IPS DF 19.7 (cell line): ENCODE results near the gene ZAR1.
"Not testable (repeated sequence)": the region's sequence is repeated elsewhere in the genome, so short reads cannot be mapped to it uniquely, and the experiment has no call there.

Experiments used
- DNase-seq: peaks from one replicate; pipeline ENCODE4 v3.0.0-alpha.2; 2013; ENCODE audit warnings: low read depth, low spot score

ZAR1 gene, protein sequence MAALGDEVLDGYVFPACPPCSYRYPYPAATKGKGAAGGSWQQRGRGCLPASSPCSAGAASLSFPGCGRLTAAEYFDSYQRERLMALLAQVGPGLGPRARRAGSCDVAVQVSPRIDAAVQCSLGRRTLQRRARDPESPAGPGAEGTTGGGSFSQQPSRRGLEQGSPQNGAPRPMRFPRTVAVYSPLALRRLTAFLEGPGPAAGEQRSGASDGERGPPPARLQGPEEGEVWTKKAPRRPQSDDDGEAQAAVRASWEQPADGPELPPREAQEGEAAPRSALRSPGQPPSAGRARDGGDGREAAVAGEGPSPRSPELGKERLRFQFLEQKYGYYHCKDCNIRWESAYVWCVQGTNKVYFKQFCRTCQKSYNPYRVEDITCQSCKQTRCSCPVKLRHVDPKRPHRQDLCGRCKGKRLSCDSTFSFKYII

DNA sequence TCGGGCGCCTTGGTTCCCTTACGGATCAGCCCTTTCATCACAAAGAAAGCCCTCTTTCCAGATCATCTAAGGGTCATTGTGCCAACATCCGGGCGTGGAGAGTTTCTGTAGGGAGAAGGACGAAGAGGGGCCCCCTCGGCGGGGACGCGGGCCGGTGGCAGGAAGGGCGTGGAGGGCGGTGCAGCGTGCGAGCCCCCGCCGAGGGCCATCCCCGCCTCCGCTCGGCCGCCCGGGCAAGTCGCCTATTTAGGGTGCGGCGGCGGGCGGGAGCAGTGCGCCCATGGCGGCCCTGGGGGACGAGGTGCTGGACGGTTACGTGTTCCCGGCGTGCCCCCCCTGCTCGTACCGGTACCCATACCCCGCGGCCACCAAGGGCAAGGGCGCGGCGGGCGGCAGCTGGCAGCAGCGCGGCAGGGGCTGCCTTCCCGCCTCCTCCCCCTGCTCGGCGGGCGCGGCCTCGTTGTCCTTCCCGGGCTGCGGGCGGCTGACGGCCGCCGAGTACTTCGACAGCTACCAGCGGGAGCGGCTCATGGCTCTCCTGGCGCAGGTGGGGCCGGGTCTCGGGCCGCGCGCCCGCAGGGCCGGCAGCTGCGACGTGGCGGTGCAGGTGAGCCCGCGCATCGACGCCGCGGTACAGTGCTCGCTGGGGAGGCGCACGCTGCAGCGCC lies at the start of gene ZAR1:
Gene ZAR1, plus strand, starts transcription at position 241 of the 668 bp plus-strand sequence. Its CDS starts 40 bp downstream, at position 281.
- DNase-seq, result no peak

DNA sequence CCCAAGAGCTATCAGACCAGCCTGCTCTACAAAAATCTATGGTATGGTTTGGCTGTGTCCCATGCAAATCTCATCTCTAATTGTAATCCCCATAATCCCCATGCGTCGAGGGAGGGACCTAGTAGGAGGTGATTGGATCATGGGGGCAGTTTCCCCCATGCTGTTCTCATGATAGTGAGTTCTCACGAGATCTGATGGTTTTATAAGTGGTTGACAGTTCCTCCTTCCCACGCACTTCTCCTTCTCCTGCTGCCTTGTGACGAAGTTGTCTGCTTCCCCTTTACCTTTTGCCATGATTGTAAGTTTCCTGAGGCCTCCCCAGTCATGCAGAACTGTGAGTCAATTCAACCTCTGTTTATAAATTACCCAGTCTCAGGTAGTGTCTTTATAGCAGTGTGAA lies 49.1 kb upstream of the ZAR1 start:
- DNase-seq, result not testable (repeated sequence)

DNA sequence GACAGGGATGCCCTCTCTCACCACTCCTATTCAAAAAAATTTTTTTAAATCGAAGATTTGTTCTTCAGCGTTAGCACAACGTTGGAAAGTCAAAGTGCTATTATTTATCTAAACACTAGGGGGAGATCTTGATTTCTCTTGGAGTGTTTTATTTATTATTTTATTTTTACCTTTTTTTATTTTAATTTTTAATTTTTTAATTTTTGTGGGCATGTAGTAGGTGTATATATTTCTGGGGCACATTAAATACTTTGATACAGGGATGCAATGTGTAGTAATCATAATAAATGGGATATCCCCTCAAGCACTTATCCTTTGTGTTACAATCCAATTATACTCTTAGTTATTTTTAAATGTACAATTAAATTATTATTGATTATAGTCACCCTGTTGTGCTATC lies 44.3 kb upstream of the ZAR1 start:
- no peak for DNase-seq

DNA sequence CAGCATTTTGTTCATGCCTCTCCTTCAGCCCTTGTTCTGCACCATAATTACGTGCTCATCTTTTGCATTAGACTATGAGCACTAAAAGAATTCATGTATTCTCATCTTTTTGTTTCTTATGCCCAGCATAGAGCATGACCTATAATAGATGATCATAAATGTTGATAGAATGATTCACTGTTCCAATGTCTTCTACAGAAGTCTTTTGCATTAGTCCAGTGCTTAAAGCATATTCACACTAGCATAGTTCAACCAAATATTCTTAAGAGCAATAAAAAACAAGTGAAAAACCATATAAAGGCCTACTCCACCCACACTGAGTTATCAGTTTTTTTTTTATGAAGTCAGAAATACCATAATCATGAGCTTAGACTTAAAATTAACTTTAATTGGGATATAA lies 43.4 kb upstream of the ZAR1 start:
- no peak for DNase-seq

DNA sequence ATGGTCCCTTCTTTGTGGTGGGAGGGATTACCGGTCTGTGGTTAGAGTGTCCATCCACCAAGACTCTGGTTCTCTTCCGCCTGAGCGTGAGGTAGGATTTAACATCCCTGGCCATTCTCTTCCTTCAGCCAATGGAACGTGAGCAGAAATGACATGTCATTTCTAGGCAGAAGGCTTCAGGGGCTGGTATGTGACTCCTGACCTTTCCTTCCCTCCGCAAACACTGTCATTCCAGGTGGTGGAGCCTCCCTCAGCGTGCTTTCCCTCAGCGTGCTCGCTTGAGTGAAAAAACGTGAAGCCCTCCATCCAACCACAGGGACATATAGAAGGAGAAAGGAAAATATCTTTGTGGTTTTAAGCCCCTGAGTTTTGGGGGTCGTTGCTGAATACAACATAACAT lies 40.9 kb upstream of the ZAR1 start:
- no peak for DNase-seq

DNA sequence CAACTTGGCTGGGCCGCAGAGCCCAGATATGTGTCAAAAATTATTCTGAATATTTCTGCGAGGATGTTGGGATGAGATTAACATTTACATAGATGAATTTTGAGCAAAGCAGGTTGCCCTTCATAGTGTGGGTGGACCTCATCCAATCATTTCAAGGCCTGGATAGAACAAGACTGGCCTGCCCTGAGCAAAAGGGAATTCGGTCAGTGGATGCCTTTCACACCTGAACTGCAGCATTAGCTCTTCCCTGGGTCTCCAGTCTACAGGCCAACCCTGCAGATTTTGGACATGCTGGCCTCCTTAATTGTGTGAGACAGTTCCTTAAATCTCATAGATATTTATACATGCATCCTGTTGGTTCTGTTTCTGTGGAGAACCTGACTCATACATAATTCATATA lies 39.3 kb upstream of the ZAR1 start:
- DNase-seq, result no peak

DNA sequence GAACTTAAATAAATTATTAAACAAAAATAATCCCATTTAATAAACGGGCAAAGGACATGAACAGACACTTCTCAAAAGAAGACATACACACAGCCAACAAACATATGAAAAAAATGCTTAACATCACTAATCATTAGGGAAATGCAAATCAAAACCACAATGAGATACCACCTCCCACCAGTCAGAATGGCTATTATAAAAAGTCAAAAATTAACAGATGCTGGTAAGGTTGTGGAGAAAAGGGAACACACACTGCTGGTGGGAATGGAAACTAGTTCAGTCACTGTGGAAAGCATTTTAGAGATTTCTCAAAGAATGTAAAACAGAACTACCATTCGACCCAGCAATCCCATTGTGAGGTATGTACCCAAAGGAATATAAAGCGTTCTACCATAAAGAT lies 38.4 kb upstream of the ZAR1 start:
- not testable (repeated sequence) for DNase-seq

DNA sequence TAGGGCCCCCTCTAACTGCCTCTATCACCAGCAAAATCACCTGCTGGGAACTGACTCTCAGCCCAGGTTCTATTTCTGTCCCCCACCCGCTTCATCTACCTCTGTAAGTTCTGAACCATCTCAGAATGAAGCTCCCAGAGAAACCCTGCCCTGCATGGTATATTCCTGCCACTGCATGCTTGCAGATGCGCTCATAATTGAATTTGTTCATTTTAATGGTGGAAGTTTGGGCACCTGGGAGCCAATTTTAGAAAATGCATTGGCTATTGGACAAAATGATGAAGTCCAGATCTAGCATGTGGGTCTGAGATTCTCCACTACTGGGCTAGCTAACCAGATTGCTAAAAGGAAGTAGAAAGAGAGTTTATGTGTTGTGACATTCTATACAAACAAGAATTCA lies 35.5 kb upstream of the ZAR1 start:
- no peak for DNase-seq

DNA sequence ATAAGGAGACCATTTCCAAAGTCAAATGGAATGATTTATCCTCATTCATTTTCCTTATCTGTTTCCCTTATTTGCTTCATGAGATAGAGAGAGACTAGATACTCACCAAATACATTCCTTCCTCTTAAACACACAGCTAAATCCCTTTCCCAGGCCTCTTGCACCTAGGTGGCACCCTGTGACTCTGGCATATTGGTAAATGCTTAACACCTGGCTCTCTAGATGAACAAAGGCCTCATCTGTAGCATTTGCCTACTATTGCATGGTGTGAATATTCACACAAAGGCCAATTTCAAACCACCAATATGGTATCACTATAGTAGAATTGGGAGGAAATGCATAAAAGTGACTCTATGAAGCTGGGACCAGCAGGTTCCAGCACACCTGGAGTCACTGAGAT lies 29.1 kb upstream of the ZAR1 start:
- no peak for DNase-seq

DNA sequence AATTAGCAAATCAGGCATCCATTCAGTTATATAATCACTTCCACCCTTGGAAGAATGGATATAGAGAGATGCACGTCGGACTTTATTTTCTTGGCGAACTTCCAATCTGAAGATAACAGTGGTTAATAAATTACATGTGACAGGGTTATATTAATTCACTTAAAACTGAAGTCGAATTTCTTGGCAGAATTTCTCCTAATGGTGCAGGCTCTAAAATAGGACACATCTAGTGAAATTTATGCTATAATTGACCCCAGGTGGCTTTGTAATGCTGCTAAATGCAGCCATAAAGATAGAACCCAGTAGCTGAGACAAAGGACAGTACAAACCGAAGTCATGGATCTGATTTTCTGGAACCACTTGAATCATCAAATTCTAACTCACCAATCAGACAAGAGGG lies 27.7 kb upstream of the ZAR1 start:
- no peak for DNase-seq

DNA sequence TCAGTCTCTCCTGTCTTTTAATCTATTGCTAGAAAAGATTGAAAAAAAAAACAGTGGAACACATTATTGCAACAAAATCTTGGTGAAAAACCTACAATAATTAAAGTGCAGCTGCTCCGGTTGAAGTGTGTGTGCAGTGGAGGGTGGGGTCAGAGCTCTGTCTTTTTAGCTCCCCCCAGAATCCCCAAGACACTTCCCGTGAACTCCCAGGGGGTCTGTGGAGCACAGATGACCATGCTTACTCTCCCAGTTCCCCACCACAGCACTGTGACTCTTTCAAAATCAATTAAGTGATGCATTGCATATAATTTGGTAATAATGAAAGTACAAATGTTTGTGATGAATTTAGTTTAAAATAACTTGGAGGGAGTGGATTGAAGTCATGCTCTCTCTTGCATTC lies 22.6 kb upstream of the ZAR1 start:
- DNase-seq, result no peak

DNA sequence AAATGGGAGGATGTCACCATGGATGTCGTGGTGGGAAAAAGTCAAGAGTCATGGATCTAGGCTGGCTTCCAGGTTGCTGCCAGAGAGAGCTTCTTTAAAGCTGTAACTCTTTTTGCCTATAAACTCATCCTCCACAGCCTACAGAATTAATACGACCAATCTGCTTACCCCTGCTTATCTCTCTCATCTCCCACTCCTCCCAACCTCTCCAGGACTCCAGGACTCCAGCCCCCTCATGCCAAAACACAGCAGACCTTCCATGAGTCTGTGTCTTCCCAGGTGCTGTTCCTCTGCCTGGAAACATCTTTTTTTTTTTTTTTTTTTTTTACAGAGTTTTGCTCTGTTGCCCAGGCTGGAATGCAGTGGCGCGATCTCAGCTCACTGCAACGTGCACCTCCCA lies 22.2 kb upstream of the ZAR1 start:
- DNase-seq, result no peak

DNA sequence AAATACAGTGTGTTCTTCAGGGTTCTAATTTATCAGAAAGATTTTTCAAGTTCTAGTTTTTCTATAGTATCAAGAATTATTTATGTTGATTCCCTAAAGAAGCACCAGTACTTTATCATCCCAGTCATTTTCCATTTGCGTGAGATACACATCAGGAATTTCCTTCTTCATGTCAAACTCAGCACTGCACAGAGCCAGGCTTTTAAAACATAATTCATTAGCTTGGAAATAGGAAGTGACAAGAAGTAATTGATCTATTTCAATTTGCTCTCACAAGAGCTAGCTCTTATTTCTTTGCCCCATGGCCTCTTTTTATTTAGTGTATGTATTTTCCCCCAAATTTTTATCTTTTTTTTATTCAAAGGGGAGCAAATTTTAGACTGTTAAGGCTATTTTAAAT lies 19.9 kb upstream of the ZAR1 start:
- no peak for DNase-seq

DNA sequence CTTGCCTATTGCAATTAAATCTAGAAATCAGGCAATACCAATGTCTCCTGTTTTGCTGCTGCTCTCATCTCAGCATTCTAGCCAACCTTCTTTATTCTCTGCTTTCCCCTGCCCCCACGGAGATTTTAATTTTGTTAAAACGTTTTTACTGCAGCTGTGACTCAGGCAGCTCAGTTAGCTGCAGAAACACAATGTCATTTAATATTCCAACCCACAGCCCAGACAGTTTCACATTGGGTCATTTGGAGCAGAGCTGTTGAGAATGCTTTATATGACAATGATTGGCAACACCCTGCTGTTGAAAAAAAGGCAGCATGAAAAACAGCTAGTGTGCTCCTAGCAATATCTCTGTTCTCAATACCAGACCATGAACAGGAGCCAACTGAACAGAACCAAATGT lies 19.5 kb upstream of the ZAR1 start:
- no peak for DNase-seq

DNA sequence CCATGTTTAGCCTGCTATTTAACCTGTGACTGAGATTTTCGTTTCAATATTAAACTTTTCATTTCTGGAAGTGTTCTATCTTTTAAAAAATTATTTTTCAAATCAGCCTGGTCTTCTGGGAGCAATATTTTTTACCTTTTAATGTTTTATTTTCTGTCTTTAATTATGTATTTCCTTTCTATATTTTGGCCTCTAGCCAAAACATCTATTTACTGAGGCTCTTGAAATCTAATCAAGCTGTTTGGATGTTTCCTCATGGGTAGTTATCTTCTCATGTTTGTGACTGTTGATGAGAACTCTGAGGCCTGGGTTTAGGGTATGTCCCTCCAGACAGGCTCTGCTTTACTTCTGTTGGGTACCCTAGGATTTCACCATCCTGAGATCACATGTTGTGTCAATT lies 17.3 kb upstream of the ZAR1 start:
- no peak for DNase-seq

DNA sequence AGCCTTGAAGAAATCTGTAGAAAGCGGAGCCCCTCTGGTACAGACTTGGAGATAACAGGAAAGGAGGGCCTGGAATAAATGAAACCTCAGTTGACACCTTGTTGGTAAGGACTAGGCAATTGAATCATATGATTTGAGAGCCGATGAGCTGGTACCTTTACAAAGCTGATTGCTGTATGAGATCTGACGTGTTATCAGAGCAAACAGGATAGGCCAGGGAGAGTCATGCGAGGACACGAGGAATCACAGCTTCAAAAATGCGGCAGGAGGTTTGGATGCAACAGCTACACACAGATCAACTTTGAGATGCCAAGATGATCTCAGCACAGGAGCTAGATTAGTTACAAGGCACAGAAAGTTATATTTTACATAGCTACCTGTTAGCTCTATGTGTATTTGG lies 14.3 kb upstream of the ZAR1 start:
- DNase-seq, result no peak

DNA sequence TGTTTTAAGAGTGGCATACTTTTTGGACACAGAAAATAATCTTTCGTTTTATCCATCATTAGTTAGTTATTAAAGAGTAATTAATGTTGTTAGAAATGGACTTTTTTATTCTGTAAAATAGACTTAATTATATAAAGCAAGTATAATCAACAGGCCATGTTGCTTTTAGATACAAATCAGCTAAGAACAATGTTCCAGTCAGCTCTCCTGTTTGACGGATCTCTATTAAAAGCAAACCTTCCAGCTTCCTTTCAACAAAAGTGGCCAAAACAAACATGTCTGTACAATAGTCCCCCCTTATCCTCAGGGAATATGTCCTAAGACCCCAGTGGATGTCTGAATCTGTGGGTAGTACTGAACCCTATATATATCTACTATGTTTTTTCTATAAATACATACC lies 11.8 kb upstream of the ZAR1 start:
- DNase-seq, result no peak

DNA sequence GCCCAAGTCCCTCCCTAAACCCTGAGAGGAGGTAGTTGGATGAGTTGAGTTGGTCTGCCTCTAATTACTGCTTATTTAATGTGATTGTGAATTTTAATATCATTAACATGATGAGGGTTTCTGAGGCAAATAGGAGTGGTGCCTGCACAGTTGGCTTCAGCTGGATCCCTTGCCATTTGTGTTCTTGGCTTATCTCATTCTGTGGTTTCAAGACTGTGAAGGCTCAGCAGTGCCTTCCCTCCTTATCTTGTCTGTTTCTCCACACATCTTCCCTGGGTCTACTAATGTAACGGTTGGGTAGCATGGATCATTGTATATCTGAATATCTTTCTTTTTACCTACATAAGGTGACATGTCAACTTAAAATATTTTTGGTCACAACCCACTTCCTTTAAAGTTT lies 8.5 kb upstream of the ZAR1 start:
- no peak for DNase-seq

DNA sequence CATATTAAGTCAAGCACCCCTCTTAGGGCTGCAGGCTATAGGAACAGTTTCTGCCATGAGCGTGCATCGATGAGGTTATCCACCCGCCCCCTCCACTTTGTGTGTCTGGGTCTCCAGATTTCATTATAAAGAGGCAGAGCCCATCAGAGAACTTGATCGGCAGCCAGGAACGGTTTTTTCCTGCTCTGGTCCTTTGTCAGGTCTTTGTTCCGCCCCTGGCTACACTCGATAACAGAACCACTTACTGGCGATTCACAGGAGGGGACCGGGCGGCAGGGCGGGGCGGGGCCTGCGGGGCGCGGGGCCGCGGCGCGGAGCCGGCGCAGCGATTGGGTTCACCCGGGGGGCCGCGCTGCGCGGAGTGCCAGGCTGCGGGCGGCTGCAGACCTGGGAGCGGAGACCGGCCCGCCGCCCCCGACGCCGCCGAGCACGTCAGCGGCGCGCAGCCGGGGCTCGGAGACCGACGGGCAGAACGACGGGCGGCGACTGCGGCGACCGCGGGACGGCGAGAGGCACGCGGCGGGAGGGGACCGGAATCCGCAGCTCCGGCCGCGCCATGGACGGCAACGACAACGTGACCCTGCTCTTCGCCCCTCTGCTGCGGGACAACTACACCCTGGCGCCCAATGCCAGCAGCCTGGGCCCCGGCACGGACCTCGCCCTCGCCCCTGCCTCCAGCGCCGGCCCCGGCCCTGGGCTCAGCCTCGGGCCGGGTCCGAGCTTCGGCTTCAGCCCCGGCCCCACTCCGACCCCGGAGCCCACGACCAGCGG lies 6.9 kb upstream of the ZAR1 start, which contains the start of gene SLC10A4:
Gene SLC10A4, plus strand, starts transcription at position 338 of the 771 bp plus-strand sequence. Its CDS starts 219 bp downstream, at position 557.
- no peak for DNase-seq

DNA sequence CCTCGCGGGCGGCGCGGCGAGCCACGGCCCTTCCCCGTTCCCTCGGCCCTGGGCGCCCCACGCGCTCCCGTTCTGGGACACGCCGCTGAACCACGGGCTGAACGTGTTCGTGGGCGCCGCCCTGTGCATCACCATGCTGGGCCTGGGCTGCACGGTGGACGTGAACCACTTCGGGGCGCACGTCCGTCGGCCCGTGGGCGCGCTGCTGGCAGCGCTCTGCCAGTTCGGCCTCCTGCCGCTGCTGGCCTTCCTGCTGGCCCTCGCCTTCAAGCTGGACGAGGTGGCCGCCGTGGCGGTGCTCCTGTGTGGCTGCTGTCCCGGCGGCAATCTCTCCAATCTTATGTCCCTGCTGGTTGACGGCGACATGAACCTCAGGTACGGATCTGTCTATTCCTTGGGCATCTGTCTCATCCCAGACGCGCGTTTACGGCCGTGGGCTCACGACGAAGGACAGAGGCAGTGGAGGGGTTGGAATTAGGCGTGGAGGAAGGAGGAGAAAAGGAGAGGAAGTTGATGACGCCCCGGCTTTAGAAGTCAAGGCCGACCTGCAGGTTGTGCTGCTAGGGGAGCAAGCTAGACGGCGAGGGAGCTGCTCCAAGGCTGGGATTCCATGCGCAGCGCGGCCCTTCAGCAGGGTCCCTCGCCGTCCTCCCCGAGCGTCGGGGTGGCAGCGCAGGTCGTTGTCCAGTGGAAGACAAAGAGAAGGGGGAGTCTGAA lies 6.1 kb upstream of the ZAR1 start:
- DNase-seq, result no peak

DNA sequence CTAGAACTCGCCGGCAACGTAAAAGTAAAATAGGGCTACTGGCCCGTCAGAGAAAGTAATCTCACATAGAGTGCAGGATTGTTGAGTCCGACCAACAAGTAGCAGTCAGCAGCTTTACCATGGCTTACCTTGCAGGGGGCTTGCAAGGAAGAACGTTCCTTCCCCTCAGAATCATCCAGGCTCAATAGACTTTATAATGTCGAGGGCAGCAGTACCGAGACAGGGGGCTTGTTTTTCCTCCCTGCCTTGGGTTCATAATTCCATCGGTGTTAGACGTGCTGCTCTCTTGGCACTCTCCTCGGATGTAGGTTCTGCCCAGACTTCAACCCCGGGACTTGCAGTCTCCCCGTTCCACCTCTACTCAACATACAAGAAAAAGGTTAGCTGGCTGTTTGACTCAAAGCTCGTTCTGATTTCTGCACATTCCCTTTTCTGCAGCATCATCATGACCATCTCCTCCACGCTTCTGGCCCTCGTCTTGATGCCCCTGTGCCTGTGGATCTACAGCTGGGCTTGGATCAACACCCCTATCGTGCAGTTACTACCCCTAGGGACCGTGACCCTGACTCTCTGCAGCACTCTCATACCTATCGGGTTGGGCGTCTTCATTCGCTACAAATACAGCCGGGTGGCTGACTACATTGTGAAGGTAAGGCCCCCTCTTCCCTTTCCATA lies 5.4 kb upstream of the ZAR1 start:
- no peak for DNase-seq
